SJCRH30 (cell line): ENCODE measurements around the gene PLD4. TPM values are rescaled to one million over a fixed set of nuclear protein-coding genes. Genes with fewer than 3 reads are reported as not detected.
A peak's percentile ranks its signal among the peaks of the same experiment; 100 is the strongest.

Experiments used
- DNase-seq, 2 experiments: peaks; one replicate each; pipeline ENCODE4 v3.0.0-alpha.2; 2015 to 2020
- H3K27ac ChIP-seq: fragments of 250-450 bp; sonication (Bioruptor Pico); 2 replicates; pipeline ENCODE4 v1.5.1; 2020; ENCODE audit warnings: mild to moderate bottlenecking, moderate library complexity
- H3K27me3 ChIP-seq: fragments of 250-450 bp; sonication (Bioruptor Pico); 2 replicates; pipeline ENCODE4 v1.5.1; 2020; ENCODE audit warnings: mild to moderate bottlenecking, moderate library complexity
- H3K36me3 ChIP-seq: fragments of 250-450 bp; sonication (Bioruptor Pico); 2 replicates; pipeline ENCODE4 v1.5.1; 2020; ENCODE audit warnings: mild to moderate bottlenecking, moderate library complexity
- H3K4me1 ChIP-seq: fragments of 250-450 bp; sonication (Bioruptor Pico); 2 replicates; pipeline ENCODE4 v1.5.1; 2020; ENCODE audit warnings: mild to moderate bottlenecking, moderate library complexity
- H3K4me3 ChIP-seq: fragments of 250-450 bp; sonication (Bioruptor Pico); 2 replicates; pipeline ENCODE4 v1.5.1; 2020; ENCODE audit warnings: mild to moderate bottlenecking, moderate library complexity
- H3K9me3 ChIP-seq: fragments of 250-450 bp; sonication (Bioruptor Pico); replicated peaks from 2 replicates; pipeline ENCODE4 v1.5.1; 2020; ENCODE audit warnings: mild to moderate bottlenecking, moderate library complexity
- total RNA-seq: library from RNA; depleted of rRNA; stranded (reverse); fragments of >200 nt; shearing (Covaris generic); gene quantifications from 2 replicates; pipeline ENCODE4 v1.2.3, GENCODE V29; 2014

Gene PLD4
- total RNA-seq, 1 experiment from 2014 or later = not detected

GRCh38 chr14:104925855-104926609, 1.4 kb downstream of the PLD4 start:
- Histone ChIP-seq H3K4me3 (no peak overlapping the region), H3K4me1 (no peaks in the 10 kb centered on the region; the same call in 1 of the 2 replicates), H3K9me3 (no peaks in the 10 kb centered on the region), H3K36me3 (no peaks in the 10 kb centered on the region), H3K27me3 (no peaks in the 10 kb centered on the region), H3K27ac (no peak overlapping the region)
- DNase-seq = no peak

- H3K4me1 ChIP-seq = no peaks in the 10 kb centered on the region; the same call in 1 of the 2 replicates
- DNase-seq = no peak
- no peaks in the 10 kb centered on the region for H3K27me3 ChIP-seq
- no peaks in the 10 kb centered on the region for H3K36me3 ChIP-seq
- no peak overlapping the region for H3K27ac ChIP-seq
- H3K9me3 ChIP-seq = no peaks in the 10 kb centered on the region
- H3K4me3 ChIP-seq = no peak overlapping the region
Observed at GRCh38 chr14:104926619-104927431, 2.1 kb downstream of the PLD4 start.

- H3K4me3 ChIP-seq = no peak overlapping the region
- no peaks in the 10 kb centered on the region for H3K36me3 ChIP-seq
- H3K27me3 ChIP-seq = no peaks in the 10 kb centered on the region
- H3K9me3 ChIP-seq = no peaks in the 10 kb centered on the region
- DNase-seq = no peak
- H3K4me1 ChIP-seq = no peaks in the 10 kb centered on the region; the same call in 1 of the 2 replicates
- no peak overlapping the region for H3K27ac ChIP-seq
Observed at GRCh38 chr14:104927432-104927816, 2.7 kb downstream of the PLD4 start.

GRCh38 chr14:104927901-104928300, 3.2 kb downstream of the PLD4 start:
- no peak for DNase-seq
- Histone ChIP-seq H3K4me3 (no peak overlapping the region), H3K4me1 (no peaks in the 10 kb centered on the region; the same call in 1 of the 2 replicates), H3K9me3 (no peaks in the 10 kb centered on the region), H3K27ac (no peak overlapping the region), H3K27me3 (no peaks in the 10 kb centered on the region), H3K36me3 (no peaks in the 10 kb centered on the region)

- Histone ChIP-seq H3K27ac (no peak overlapping the region), H3K27me3 (no peaks in the 10 kb centered on the region), H3K9me3 (no peaks in the 10 kb centered on the region), H3K36me3 (no peaks in the 10 kb centered on the region), H3K4me3 (no peak overlapping the region), H3K4me1 (no peaks in the 10 kb centered on the region; the same call in 1 of the 2 replicates)
- no peak for DNase-seq
Observed at GRCh38 chr14:104928391-104929133, 3.9 kb downstream of the PLD4 start.

- no peak overlapping the region for H3K27ac ChIP-seq
- H3K4me1 ChIP-seq = no peaks in the 10 kb centered on the region; the same call in 1 of the 2 replicates
- H3K9me3 ChIP-seq = no peaks in the 10 kb centered on the region
- H3K36me3 ChIP-seq = no peaks in the 10 kb centered on the region
- H3K4me3 ChIP-seq = no peak overlapping the region
- DNase-seq = no peak
- H3K27me3 ChIP-seq = no peaks in the 10 kb centered on the region
Observed at GRCh38 chr14:104929268-104930230, 4.9 kb downstream of the PLD4 start.

- Histone ChIP-seq H3K36me3 (no peaks in the 10 kb centered on the region), H3K9me3 (no peaks in the 10 kb centered on the region), H3K27me3 (no peaks in the 10 kb centered on the region), H3K4me3 (no peak overlapping the region), H3K27ac (no peak overlapping the region), H3K4me1 (no peaks in the 10 kb centered on the region; the same call in 1 of the 2 replicates)
- peak in 1 of 2 experiments; percentile 29 for DNase-seq
Observed at GRCh38 chr14:104930526-104931303, 6.0 kb downstream of the PLD4 start.

GRCh38 chr14:104931304-104931770, 6.7 kb downstream of the PLD4 start:
- Histone ChIP-seq H3K9me3 (no peaks in the 10 kb centered on the region), H3K27me3 (no peaks in the 10 kb centered on the region), H3K36me3 (no peaks in the 10 kb centered on the region), H3K4me1 (no peaks in the 10 kb centered on the region; the same call in 1 of the 2 replicates), H3K4me3 (no peak overlapping the region), H3K27ac (no peak overlapping the region)
- no peak for DNase-seq

- Histone ChIP-seq H3K4me1 (no peaks in the 10 kb centered on the region; the same call in 1 of the 2 replicates), H3K36me3 (no peaks in the 10 kb centered on the region), H3K9me3 (no peaks in the 10 kb centered on the region), H3K27me3 (no peaks in the 10 kb centered on the region), H3K27ac (no peak overlapping the region), H3K4me3 (peak overlapping the region; percentile 56)
- DNase-seq = no peak
Observed at GRCh38 chr14:104931771-104932675, 7.3 kb downstream of the PLD4 start.

- Histone ChIP-seq H3K4me1 (no peaks in the 10 kb centered on the region; the same call in 1 of the 2 replicates), H3K9me3 (no peaks in the 10 kb centered on the region), H3K27me3 (no peaks in the 10 kb centered on the region), H3K4me3 (peak overlapping the region; percentile 56), H3K27ac (peak overlapping the region; percentile 42), H3K36me3 (no peaks in the 10 kb centered on the region)
- peak; percentile 75 to 77 for DNase-seq
Observed at GRCh38 chr14:104932676-104933631, 8.3 kb downstream of the PLD4 start.
